Prostate gland (tissue), 2 donors: ENCODE data around the gene SIAH2. TPM values are rescaled to one million over a fixed set of nuclear protein-coding genes. Genes with fewer than 3 reads are reported as not detected.

Experiments used
- DNase-seq: peaks from one replicate; pipeline ENCODE4 v3.0.0-alpha.2; 2019; ENCODE audit warnings: low spot score
- H3K27ac ChIP-seq, 2 donors: fragments of 200-600 bp; sonication (generic); 2 replicates each; pipeline ENCODE4 v1.5.1; 2017 to 2019
- H3K27me3 ChIP-seq: fragments of 200-600 bp; sonication (generic); replicated peaks from 2 replicates; pipeline ENCODE4 v1.5.1; 2019; ENCODE audit not compliant: insufficient read depth
- H3K36me3 ChIP-seq, 2 donors: fragments of 200-600 bp; sonication (generic); 1 replicate in 1 of 2; 2 replicates in 1 of 2; pipeline versions ENCODE4 v1.5.1 to v1.8.1; 2017 to 2019
- H3K4me1 ChIP-seq: fragments of 200-600 bp; sonication (generic); replicated peaks from 2 replicates; pipeline ENCODE4 v1.5.1; 2019
- H3K4me3 ChIP-seq, 2 donors: fragments of 200-600 bp; sonication (generic); 2 replicates each; pipeline ENCODE4 v1.5.1; 2017 to 2019
- H3K9me3 ChIP-seq: fragments of 200-600 bp; sonication (generic); 2 replicates; pipeline ENCODE4 v1.5.1; 2017
- CTCF ChIP-seq, 4 experiments: fragments of 200-600 bp in 2 of 4; fragments of 450-650 bp in 2 of 4; sonication (generic) in 2 of 4; IDR thresholded peaks; 1 replicate in 3 of 4; 2 replicates in 1 of 4; pipeline ENCODE4 v1.5.1; 2016 to 2019; ENCODE audit warnings: antibody characterized with exemption in 4 of 4, mild to moderate bottlenecking in 2 of 4, moderate library complexity in 2 of 4
- POLR2A ChIP-seq: fragments of 450-650 bp; IDR thresholded peaks from one replicate; pipeline ENCODE4 v1.6.1; 2016; ENCODE audit warnings: antibody characterized with exemption, mild to moderate bottlenecking
- POLR2AphosphoS5 ChIP-seq: sonication (generic); formaldehyde crosslinking; IDR thresholded peaks from one replicate; pipeline ENCODE4 v1.6.1; 2017; ENCODE audit warnings: antibody characterized with exemption
- whole genome bisulfite sequencing: methylation state at CpG from one replicate; pipeline ENCODE4 v1.1.5; 2018; 5-methylcytosine and 5-hydroxymethylcytosine counted together
- intact Hi-C: fragments of 100-400 bp; cut with DNase I; formaldehyde crosslinking; loops from one replicate; pipeline ENCODE4 v1.14.2; 2022
- total RNA-seq, 2 donors: library from RNA; depleted of rRNA; stranded (reverse); fragments of >200 nt; gene quantifications; one replicate each; pipeline ENCODE4 v1.1.0, GENCODE V29; 2016

The SIAH2 gene
- total RNA-seq, 2 donors from 2014 or later = 47.4 to 48.9 TPM

- intact Hi-C loops = loop anchor here (5.0 kb wide), 3 partner anchors 62 to 363 kb away; no protein-coding TSS in a partner anchor
- TF ChIP-seq POLR2A (no peak), POLR2AphosphoS5 (no peak), CTCF (IDR thresholded peaks at IDR 0.05) (no peak)
- DNase-seq = no peak
Observed at GRCh38 chr3:150784747-150785125, 21.8 kb upstream of the SIAH2 start.

GRCh38 chr3:150783920-150784746 lies 21.2 kb upstream of the SIAH2 start:
- no peak for DNase-seq
- TF ChIP-seq POLR2A = no peak
- no peak for TF ChIP-seq POLR2AphosphoS5
- no peak for TF ChIP-seq CTCF (IDR thresholded peaks at IDR 0.05)
- 97% methylated on average over 5 of the region's 5 CpGs for WGBS
- Histone ChIP-seq H3K9me3 (no peaks in the 10 kb centered on the region), H3K4me1 (no peaks in the 10 kb centered on the region), H3K36me3 (no peaks in the 10 kb centered on the region), H3K4me3 (no peak overlapping the region), H3K27me3 (no peaks in the 10 kb centered on the region), H3K27ac (no peak overlapping the region)
- intact Hi-C loops = no loop called here

More at GRCh38 chr3:150784747-150785125, 21.8 kb upstream of the SIAH2 start:
- H3K9me3 ChIP-seq = no peaks in the 10 kb centered on the region
- no peak overlapping the region for H3K27ac ChIP-seq
- no peaks in the 10 kb centered on the region for H3K4me1 ChIP-seq
- no peak overlapping the region for H3K4me3 ChIP-seq
- H3K27me3 ChIP-seq = no peaks in the 10 kb centered on the region
- H3K36me3 ChIP-seq = no peaks in the 10 kb centered on the region

DNA sequence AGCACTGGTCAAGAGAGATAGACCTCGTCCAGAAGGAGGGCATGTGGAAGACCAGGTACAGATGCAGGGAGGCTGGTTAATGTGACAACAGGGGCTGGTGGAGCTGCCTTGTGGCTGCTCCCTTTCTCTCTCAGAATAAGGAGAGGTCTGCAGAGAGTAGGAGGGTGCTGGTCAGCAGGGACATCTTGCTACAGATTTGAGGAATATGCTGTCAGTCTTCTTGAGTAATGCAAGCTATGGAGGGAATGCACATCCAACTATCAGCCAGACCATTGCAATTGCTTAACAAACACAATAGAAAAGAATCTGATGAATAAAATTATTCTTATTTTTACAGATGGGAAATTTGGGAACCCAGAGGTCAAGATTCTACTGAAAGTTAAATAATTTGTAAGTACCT lies 20.3 kb upstream of the SIAH2 start:
- H3K4me1 ChIP-seq = no peaks in the 10 kb centered on the region
- H3K9me3 ChIP-seq = no peaks in the 10 kb centered on the region
- H3K27ac ChIP-seq = no peak overlapping the region
- intact Hi-C loops = no loop called here
- H3K27me3 ChIP-seq = no peaks in the 10 kb centered on the region
- TF ChIP-seq POLR2AphosphoS5 (no peak), POLR2A (no peak), CTCF (IDR thresholded peaks at IDR 0.05) (no peak)
- DNase-seq = no peak
- no peak overlapping the region for H3K4me3 ChIP-seq
- H3K36me3 ChIP-seq = no peaks in the 10 kb centered on the region
- 87% methylated on average over 1 of the region's 1 CpG for WGBS

DNA sequence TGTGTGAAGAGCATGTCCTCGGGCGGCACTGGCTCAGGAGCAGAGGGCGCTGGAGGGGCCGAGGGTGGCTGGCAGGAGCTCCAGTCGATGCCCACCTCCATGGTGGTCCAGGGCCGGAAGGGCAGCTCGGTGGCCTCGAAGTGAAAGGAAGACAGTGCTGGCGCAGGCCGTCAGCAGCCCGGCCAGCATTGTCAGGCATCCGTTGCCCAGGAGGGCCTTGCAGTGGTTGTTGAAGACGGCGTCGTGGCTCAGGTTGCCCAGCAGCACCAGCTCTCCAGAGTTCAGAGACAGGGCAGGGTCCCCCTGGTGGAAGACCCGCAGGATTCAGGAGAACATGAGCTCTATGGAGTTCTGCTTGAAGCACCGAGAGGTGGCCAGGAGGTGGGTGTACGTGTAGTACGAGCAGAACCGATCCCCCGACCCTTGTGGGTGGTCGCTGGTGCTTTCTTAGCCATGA lies 16.5 kb upstream of the SIAH2 start:
- no peak overlapping the region for H3K4me3 ChIP-seq
- intact Hi-C loops = no loop called here
- 90% methylated on average over 21 of the region's 22 CpGs for WGBS

More for the DNA sequence above, 16.5 kb upstream of the SIAH2 start:
- Histone ChIP-seq H3K27ac (no peak overlapping the region), H3K36me3 (no peaks in the 10 kb centered on the region), H3K27me3 (no peaks in the 10 kb centered on the region), H3K9me3 (no peaks in the 10 kb centered on the region), H3K4me1 (no peaks in the 10 kb centered on the region)
- no peak for DNase-seq
- TF ChIP-seq CTCF (IDR thresholded peaks at IDR 0.05) (no peak), POLR2AphosphoS5 (no peak), POLR2A (no peak)
